Body of pancreas (tissue), 4 donors: ENCODE data around the gene ANGPTL8. TPM values are rescaled to one million over a fixed set of nuclear protein-coding genes. Genes with fewer than 3 reads are reported as not detected.

ENCODE experiments used
- ATAC-seq: fragments of 150-250 bp; one replicate; pipeline ENCODE4 v1.9.1; 2016
- DNase-seq, 4 donors: peaks; one replicate each; pipeline ENCODE4 v3.0.0-alpha.2; 2019
- H3K27ac ChIP-seq, 4 donors: fragments of 200-600 bp; sonication (generic); 1 replicate in 3 of 4; 2 replicates in 1 of 4; pipeline versions ENCODE4 v1.5.1 to v1.6.1; 2016 to 2019; ENCODE audit warnings: mild to moderate bottlenecking in 1 of 4, mixed read lengths in 1 of 4, moderate library complexity in 1 of 4
- H3K27me3 ChIP-seq, 2 donors: fragments of 200-600 bp; sonication (generic); one replicate each; pipeline ENCODE4 v1.6.0; 2016; ENCODE audit warnings: mild to moderate bottlenecking in 1 of 2
- H3K36me3 ChIP-seq, 2 donors: fragments of 200-600 bp; sonication (generic); replicated peaks in 1 of 2; 2 replicates each; pipeline ENCODE4 v1.5.1; 2016; ENCODE audit warnings: low read depth in 2 of 2; ENCODE audit not compliant: insufficient read depth in 1 of 2
- H3K4me1 ChIP-seq: fragments of 200-600 bp; sonication (generic); one replicate; pipeline ENCODE4 v1.6.0; 2016
- H3K4me3 ChIP-seq, 2 donors: fragments of 200-600 bp; sonication (generic); 1 replicate in 1 of 2; 2 replicates in 1 of 2; pipeline ENCODE4 v1.5.1; 2016 to 2019
- H3K9me3 ChIP-seq, 3 donors: fragments of 200-600 bp; sonication (generic); 1 replicate in 2 of 3; 2 replicates in 1 of 3; pipeline ENCODE4 v1.5.1; 2016
- POLR2A ChIP-seq, 3 donors: fragments of 450-650 bp; IDR thresholded peaks; one replicate each; pipeline ENCODE4 v1.6.1; 2016; ENCODE audit warnings: antibody characterized with exemption in 3 of 3, mild to moderate bottlenecking in 2 of 3
- WGBS, 2 donors: methylation state at CpG; one replicate each; pipeline ENCODE4 v1.1.5; 2017; 5-methylcytosine and 5-hydroxymethylcytosine counted together
- intact Hi-C: fragments of 100-400 bp; cut with DNase I; formaldehyde crosslinking; loops from one replicate; pipeline ENCODE4 v1.15.1; 2023
- total RNA-seq, 2 donors: library from RNA; depleted of rRNA; stranded (reverse); fragments of >200 nt; gene quantifications; one replicate each; pipeline ENCODE4 v1.1.0, GENCODE V29; 2016
- TF ChIP-seq, protein P1 (sequence below), 7 experiments: fragments of 450-650 bp in 4 of 7; fragments of 200-600 bp in 3 of 7; sonication (generic) in 3 of 7; IDR thresholded peaks; one replicate each; pipeline ENCODE4 v1.5.1; 2016 to 2019; ENCODE audit warnings: antibody characterized with exemption in 7 of 7

ANGPTL8 gene
- total RNA-seq, 2 donors from 2014 or later, result not detected

DNA sequence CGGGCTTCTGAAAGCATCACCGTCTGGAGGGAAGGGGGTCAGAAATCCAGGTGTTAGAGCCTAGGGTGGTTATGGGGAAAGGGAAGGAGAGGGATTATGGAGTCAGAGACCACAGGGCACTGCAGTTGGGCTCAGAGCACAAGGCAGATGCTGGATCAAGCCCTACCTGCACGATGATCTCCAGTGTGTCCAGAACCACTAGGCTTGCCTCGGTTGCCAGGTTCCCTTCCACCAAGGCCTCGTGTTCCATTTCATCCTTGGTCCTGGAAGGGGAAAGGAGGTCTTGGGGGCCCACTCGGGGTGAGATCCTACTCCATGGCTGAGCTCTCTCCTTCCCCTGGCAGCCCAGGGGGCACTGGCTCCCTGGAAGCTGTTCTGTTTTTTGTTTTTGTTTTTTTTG lies 25.0 kb upstream of the ANGPTL8 start:
- H3K27me3 ChIP-seq, result no peaks in the 10 kb centered on the region
- no peak for DNase-seq
- no peak overlapping the region for H3K27ac ChIP-seq
- peaks cover 0 to 8% of the 10 kb centered on the region in 2 donors for H3K36me3 ChIP-seq
- no peaks in the 10 kb centered on the region for H3K9me3 ChIP-seq
- no peaks in the 10 kb centered on the region for H3K4me1 ChIP-seq
- intact Hi-C loops, result no loop called here
- WGBS, 2 donors, result 91 to 96% methylated on average over 6 of the region's 6 CpGs
- no peak for ATAC-seq
- no peak for TF ChIP-seq POLR2A (IDR thresholded peaks at IDR 0.05)
- TF ChIP-seq, protein P1, sequence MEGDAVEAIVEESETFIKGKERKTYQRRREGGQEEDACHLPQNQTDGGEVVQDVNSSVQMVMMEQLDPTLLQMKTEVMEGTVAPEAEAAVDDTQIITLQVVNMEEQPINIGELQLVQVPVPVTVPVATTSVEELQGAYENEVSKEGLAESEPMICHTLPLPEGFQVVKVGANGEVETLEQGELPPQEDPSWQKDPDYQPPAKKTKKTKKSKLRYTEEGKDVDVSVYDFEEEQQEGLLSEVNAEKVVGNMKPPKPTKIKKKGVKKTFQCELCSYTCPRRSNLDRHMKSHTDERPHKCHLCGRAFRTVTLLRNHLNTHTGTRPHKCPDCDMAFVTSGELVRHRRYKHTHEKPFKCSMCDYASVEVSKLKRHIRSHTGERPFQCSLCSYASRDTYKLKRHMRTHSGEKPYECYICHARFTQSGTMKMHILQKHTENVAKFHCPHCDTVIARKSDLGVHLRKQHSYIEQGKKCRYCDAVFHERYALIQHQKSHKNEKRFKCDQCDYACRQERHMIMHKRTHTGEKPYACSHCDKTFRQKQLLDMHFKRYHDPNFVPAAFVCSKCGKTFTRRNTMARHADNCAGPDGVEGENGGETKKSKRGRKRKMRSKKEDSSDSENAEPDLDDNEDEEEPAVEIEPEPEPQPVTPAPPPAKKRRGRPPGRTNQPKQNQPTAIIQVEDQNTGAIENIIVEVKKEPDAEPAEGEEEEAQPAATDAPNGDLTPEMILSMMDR (IDR thresholded peaks at IDR 0.05), result no peak
- H3K4me3 ChIP-seq, result no peak overlapping the region

DNA sequence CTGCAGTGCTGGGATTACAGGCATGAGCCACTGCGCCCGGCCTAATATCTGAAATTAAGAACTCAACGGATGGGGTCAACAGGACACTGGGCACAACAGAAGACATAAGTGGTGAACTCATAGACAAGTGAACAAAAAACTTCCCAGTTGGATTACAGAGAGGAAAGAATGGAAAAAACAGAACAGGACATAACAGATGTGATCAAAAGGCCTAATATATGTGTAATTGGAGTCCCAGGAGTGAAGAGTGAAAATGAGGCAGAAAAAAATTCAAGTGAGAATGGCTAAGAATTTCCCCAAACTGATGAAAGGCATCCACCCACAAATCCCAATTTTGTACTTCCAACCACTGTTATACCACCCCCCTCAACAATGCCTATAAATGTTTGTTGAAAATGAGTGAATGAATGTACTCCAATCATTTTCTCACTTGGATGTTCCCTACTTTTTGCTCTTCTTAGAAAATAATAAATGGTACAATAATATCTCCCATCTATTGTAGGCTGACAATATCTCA lies 18.3 kb upstream of the ANGPTL8 start:
- ATAC-seq, result no peak
- Histone ChIP-seq H3K9me3 (no peaks in the 10 kb centered on the region), H3K4me1 (no peaks in the 10 kb centered on the region), H3K27me3 (no peaks in the 10 kb centered on the region), H3K4me3 (no peak overlapping the region), H3K36me3 (peaks cover 0 to 7% of the 10 kb centered on the region in 2 donors), H3K27ac (no peak overlapping the region)
- intact Hi-C loops, result no loop called here
- 95 to 97% methylated on average over 3 of the region's 3 CpGs for WGBS, 2 donors
- DNase-seq, result no peak
- TF ChIP-seq, protein P1 (IDR thresholded peaks at IDR 0.05), result no peak
- no peak for TF ChIP-seq POLR2A (IDR thresholded peaks at IDR 0.05)

DNA sequence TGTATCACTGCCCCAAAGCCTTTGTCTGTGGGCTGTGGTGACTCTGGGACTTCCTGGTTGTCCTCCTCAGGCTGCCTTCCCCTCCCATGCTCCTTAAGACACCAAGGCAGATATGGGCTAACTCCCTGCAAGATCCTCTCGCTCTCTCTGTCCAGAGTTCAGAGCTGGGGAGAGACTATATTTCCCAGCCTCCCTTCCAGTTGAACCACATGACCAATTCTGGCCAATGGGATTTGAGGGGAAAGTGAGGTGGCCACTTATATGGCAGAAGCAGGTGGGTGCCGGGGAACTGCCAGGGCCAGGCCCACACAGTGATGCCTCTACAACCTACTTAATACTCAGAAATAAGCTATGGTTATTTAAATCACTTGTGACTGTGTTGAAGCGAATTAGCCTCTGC lies 16.2 kb upstream of the ANGPTL8 start:
- TF ChIP-seq POLR2A (IDR thresholded peaks at IDR 0.05), result no peak
- TF ChIP-seq, protein P1 (IDR thresholded peaks at IDR 0.05), result no peak
- no peak for ATAC-seq

DNA sequence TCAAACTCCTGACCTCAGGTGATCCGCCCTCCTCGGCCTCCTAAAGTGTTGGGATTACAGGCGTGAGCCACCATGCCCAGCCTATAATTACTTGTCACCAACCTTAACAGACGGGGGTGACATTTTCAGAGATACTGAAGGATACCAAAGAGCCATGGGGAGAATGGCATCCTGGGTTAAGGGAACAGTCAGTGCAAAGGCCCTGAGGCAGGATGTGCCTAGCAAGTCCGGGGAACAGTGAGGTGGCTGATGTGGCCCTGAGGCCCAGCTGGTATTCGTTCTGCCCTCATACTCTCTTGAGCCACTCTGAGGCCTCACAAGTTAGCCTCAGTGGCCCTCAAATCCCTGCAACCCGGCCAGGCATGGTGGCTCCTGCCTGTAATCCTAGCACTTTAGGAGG lies 15.0 kb upstream of the ANGPTL8 start:
- WGBS, 2 donors, result 95 to 100% methylated on average over 3 to 7 of the region's 7 CpGs
- Histone ChIP-seq H3K4me1 (no peaks in the 10 kb centered on the region), H3K4me3 (no peak overlapping the region), H3K36me3 (peaks cover 0 to 7% of the 10 kb centered on the region in 2 donors), H3K27ac (no peak overlapping the region), H3K27me3 (no peaks in the 10 kb centered on the region), H3K9me3 (no peaks in the 10 kb centered on the region)
- DNase-seq (no peak), ATAC-seq (no peak)
- intact Hi-C loops, result no loop called here
- TF ChIP-seq, protein P1 (IDR thresholded peaks at IDR 0.05), result no peak
- TF ChIP-seq POLR2A (IDR thresholded peaks at IDR 0.05), result no peak

More for the DNA sequence above, 16.2 kb upstream of the ANGPTL8 start:
- WGBS, 2 donors, result 92 to 94% methylated on average over 3 of the region's 3 CpGs
- DNase-seq, result no peak
- Histone ChIP-seq H3K27ac (no peak overlapping the region), H3K36me3 (peaks cover 0 to 7% of the 10 kb centered on the region in 2 donors), H3K9me3 (no peaks in the 10 kb centered on the region), H3K27me3 (no peaks in the 10 kb centered on the region), H3K4me3 (no peak overlapping the region), H3K4me1 (no peaks in the 10 kb centered on the region)
- intact Hi-C loops, result no loop called here

DNA sequence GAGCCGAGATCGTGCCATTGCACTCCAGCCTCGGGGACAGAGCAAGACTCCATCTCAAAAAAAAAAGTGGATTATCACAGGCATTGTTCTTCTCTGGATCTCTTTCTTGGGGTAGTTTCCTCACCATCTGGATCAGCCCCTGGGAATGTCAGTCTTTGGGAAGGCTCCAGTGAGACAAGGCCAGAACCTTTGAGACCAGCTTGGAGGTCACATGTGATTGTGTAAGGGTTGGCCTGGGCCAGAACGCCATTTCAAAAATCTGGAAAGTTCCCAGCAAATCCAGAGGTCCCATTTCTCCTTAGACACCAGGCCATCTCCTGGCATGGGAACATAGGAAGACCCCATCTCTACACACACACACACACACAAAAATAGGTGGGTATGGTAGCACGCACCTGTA lies 14.2 kb upstream of the ANGPTL8 start:
- WGBS, 2 donors, result 92 to 99% methylated on average over 5 of the region's 5 CpGs
- no peaks in the 10 kb centered on the region for H3K27me3 ChIP-seq
- no peak for TF ChIP-seq POLR2A (IDR thresholded peaks at IDR 0.05)
- TF ChIP-seq, protein P1 (IDR thresholded peaks at IDR 0.05), result no peak
- ATAC-seq (no peak), DNase-seq (no peak)
- no peak overlapping the region for H3K4me3 ChIP-seq
- H3K27ac ChIP-seq, result no peak overlapping the region
- H3K36me3 ChIP-seq, result peaks cover 0 to 7% of the 10 kb centered on the region in 2 donors
- no peaks in the 10 kb centered on the region for H3K9me3 ChIP-seq
- no peaks in the 10 kb centered on the region for H3K4me1 ChIP-seq
- intact Hi-C loops, result no loop called here
